Stimulated activated naive CD4-positive, alpha-beta T cell treated with Interleukin-2 at 50 U/mL for 16 hours (primary cell): ENCODE measurements around the gene HOXC9.

Experiments used
- DNase-seq: peaks from one replicate; lab custom pipeline; 2025; lab: John Stamatoyannopoulos, UW

The HOXC9 gene

DNA sequence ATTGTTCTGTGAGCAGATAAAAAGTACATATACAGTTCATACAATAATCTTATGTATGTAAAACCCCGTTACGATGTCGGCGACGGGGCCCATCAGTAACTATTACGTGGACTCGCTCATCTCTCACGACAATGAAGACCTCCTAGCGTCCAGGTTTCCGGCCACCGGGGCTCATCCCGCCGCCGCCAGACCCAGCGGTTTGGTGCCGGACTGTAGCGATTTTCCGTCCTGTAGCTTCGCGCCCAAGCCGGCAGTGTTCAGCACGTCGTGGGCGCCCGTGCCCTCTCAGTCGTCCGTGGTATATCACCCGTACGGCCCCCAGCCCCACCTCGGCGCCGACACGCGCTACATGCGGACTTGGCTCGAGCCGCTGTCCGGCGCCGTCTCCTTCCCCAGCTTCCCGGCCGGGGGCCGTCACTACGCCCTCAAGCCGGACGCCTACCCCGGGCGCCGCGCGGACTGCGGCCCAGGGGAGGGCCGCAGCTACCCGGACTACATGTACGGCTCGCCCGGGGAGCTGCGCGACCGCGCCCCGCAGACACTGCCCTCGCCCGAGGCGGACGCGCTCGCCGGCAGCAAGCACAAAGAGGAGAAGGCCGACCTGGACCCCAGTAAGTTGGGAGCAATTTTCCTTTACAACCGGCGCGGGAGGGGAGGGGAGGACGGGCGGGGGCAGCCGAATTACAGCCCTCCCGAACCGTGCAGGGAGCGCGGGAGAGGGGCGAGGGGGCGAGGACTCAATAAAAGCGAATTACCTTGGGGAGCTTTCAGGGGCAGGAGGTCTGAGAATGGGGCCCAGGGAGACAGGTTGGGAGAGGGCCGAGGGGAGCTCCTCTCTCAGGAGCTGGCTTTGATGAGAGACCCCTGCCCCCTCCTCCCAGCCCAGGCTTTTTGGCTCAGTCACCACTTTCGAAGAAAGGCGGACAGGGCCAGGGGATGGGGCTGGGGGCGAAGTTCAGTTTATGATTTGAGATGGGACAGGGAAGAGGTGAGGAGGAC lies at the start of gene HOXC9:
HOXC9 (plus strand) TSS at position 46 of the 999 bp plus-strand sequence; CDS start at position 74, 28 bp downstream.
- no peak for DNase-seq

DNA sequence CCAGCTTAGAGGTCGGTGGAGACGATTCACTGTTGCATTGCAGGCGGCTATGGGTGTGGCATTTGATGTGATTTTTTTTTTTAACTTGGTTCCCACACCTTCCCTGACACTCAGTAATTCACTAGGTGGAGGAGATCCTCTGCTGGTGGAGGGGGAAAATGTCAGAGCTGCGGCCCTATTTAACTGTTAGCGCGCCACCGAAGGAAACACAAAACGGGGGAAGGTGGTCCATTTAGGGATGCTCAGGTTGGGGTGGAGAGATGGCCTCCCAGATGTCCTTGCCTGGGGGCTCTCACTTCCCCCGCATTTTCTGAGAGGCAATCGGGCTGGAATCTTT lies 49.6 kb upstream of the HOXC9 start:
- DNase-seq: no peak

- DNase-seq: no peak
Measured at GRCh38 chr12:53950789-53951576, 49.0 kb upstream of the HOXC9 start.

DNA sequence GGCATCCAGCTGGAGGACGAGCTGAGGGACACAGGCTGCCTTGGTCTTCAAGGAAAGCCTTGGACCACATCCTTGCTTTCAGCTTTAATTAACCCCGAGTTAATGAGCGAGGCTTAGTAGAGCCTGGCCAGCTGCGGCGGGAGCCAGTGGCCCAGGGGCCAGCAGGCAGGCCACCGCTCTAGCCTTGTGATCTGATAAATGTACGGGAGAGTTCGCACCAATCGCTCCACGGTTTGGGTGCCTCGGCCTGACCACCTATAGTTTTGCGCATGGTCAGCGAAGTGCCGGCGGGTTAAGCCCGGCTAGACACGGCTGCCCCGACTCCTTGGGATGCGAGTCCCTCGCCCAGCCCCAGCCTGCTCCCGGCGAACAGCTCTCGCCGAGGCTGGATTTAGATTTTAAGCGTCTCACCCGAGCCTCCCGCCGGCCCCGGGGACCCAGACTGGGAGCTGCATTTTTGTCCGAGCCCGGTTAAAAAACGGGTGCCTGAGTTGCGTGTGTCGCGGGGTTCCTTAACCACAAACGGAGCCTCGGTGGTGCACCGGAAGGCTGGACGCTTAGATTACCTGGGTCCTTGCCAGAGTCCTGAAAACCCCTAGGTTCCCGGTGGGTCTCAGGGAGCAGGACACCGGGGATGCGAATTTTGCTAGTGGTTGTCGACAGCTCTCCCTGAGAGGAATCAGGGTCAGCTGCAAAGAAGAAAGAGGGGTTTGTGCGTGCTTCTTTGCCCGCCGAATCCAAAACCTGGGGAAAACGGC lies 48.2 kb upstream of the HOXC9 start:
- no peak for DNase-seq

DNA sequence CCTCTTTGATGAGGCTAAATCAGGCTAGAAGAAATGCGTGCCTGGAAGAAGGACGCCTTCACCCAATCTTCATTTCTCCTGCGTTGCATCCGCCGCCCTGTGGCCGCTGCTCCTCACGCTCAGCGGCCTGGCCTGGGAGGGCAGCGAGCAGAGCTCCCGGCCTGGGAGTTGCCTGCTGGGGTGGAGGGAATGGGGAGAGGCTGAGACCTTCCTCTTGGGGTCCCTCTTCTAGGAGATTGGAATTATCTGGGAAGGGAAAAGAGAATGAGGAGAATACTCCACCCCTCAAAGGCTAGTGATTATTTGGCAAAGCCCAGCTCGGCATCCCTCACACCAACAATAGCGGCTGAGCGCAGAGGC lies 47.6 kb upstream of the HOXC9 start:
- no peak for DNase-seq

GRCh38 chr12:53952871-53953734 lies 46.9 kb upstream of the HOXC9 start:
- no peak for DNase-seq

DNA sequence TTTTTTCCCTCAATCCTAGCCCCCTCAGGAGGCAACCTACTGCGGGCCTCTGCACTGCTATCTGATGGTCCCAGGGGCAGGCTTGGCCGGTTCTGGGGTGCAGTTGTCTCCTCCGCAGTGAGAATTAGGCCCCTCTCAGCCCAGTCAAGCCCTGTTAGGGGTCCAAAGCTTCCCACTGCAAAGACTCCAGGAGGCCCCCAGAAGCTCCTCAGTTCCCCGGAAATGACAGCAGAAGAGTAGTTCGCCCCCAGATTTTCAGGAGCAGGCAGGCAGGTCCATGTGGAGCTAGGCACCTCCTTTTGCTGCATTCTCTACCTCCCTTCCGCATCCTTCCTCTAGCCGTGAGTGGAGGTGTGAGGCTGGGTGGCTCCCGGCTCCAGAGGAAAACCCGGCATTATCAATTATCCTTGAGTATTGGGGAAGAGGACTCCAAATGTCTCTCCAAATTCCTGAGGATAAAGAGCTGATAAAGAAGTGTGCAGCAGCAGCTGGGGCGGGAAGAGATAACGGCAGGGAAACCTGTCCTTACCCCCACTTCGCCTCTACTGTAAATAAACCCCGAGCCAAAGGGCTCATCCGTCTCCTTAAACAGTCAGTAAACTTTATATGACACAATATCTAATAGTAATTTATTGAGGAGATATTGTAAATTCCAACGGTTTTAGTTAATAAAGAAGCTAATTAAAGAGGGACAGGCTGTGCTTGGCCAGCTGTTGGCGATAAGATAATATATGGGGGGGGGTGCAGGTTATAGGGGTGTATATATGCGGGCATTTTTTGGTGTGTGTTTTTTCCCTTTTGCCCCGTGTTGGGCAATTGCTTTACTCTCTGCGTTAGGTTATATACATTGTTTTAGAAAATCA lies 45.9 kb upstream of the HOXC9 start:
- no peak for DNase-seq

DNA sequence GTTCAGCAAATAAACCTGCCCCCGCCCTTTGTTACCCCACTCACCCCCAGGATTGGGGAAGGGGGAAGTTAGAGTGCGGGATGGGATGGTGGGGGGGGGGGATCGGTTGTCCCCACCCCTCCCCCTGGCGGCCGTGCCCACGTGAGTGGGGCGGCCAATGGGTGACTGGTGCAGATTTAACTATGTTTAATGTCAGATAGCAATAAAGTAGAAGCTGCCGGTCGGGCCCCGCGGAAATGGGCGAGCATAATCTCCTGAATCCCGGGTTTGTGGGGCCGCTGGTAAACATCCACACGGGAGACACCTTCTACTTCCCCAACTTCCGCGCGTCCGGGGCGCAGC lies 45.3 kb upstream of the HOXC9 start, which contains the start of gene HOXC12:
HOXC12 (plus strand) TSS at position 210 of the 342 bp plus-strand sequence; CDS start at position 237, 27 bp downstream.
- DNase-seq: no peak

DNA sequence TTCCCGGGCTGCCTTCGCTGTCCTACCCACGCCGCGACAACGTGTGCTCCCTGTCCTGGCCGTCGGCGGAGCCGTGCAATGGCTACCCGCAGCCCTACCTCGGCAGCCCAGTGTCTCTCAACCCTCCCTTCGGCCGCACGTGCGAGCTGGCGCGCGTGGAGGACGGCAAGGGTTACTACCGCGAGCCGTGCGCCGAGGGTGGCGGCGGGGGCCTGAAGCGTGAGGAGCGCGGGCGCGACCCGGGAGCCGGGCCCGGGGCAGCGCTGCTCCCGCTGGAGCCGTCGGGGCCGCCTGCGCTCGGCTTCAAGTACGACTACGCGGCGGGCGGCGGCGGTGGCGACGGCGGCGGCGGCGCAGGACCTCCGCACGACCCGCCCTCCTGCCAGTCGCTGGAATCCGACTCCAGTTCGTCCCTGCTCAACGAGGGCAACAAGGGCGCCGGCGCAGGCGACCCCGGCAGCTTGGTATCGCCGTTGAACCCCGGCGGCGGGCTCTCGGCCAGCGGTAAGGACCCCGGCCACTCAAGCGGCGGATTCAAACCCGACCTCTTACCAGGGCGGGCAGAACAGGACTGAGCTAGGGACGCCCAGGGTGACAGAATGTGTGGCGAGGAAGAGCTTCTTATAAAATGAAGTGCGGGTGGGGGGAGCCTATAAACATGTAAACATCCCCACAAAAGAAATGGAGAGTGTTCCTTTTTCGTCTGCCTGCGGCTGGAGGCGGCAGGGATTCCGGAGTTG lies 44.8 kb upstream of the HOXC9 start:
- no peak for DNase-seq

- no peak for DNase-seq
Measured at GRCh38 chr12:53955776-53956250, 44.1 kb upstream of the HOXC9 start.

GRCh38 chr12:53956251-53956887 lies 43.6 kb upstream of the HOXC9 start:
- DNase-seq: no peak

- no peak for DNase-seq
Measured at GRCh38 chr12:53956914-53957536, 42.9 kb upstream of the HOXC9 start.

GRCh38 chr12:53958128-53958527 lies 41.8 kb upstream of the HOXC9 start:
- DNase-seq: no peak

GRCh38 chr12:53959314-53959713 lies 40.6 kb upstream of the HOXC9 start:
- no peak for DNase-seq

- DNase-seq: no peak
Measured at GRCh38 chr12:53960187-53961024, 39.6 kb upstream of the HOXC9 start.

- DNase-seq: no peak
Measured at GRCh38 chr12:53961025-53961761, 38.8 kb upstream of the HOXC9 start.

- DNase-seq: no peak
Measured at GRCh38 chr12:53963005-53963404, 37.0 kb upstream of the HOXC9 start.
